NCI-H2196 (cell line): ENCODE measurements around the gene SS18L1.

Source experiments
- DNase-seq: peaks from one replicate; lab custom pipeline; 2025; ENCODE audit not compliant: unreplicated experiment; lab: John Stamatoyannopoulos, UW

The SS18L1 gene

DNA sequence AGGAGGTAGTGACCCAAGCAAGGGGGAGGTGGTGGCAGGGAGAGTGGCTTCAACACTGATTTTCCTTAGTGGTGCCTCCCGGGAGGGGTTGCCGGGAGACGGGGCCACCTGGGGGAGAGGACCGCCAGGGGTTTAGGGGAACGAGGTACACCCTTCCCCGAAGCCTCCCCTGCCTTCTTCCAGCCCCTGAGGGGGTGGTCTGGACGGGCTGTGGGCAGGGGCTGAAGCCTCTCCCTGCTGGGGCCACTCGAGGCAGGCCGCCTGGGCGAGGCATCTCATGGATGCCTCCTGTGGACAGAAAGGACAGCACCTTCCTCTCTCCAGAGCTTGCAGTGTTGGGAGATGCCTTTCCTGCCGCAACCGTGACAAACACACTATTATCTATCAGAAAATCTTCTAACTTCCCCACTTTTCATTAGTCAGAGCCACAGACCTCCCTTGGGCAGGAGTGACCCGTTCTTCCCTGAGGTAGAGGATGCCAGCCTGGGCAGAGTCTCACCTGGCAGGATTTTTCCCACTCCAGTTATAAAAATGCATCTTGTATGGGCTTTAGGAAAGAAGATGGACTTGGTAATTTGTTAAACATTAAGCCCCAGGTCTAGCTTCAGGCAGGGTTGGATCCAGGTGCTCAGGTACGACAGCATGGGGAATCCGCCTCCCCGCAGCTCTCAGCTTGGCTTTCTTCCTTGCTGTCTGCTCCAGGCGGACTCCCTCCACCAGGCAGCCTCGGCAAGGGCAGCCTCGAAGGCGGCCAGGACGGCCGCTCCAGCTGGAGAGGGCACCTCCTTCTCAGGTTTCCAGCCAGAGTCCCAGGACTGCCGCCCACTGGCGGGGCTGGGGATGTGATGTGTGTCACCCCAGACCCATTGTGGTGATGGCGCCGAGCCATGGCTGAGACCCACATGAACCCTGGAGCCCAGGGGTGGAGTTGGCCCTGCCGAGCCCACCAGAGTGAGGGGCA, 65.5 kb downstream of the SS18L1 start:
- peak; percentile 27 for DNase-seq

DNA sequence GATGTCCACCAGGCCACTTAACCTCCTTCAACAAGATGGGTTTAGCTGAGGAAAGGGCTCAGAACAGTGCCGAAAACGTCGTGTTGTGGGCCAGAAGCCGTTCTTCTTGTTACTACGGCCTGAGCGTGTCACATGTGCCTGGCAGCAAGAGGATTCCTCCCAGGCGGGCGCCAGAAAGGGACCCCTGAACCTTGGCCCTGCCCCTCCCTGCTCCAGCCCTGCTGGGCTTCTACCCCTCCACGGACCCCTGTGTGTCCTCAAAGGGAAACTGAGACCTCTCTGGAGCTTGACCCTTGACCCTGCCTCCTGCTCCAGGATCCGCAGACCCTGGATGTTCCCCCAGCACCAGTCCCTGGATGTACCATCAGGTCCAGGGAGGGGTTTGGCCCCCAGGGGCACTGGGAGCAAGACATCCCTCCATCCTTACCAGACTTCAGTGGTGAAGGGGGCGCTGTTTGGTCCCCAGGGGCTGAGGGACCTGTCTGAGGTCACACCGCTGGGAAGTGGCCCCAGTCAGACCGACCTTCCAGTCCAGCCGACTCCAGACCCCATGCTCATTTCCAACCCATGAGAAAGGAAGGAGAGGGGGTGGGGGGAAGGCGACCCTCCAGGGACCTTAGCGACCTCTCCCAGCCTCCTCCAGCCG, 66.4 kb downstream of the SS18L1 start:
- DNase-seq, result no peak

DNA sequence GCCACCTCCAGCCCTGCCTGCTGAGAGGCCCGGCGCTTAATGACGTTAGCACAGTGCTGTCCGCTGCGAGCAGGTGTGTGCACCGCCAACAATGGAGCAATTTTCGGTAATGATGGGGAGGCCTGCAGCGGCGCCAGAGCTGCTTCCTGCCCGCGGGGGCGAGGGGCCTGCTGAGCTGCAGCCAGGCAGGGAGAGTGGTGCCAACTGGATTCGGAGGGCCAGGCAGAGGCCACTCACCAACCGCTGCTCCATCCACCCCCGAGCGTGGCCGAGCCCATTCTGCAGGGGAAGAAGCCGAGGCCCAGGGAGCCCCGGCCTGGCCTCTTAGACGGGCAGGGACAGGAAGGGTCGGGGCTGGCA, 66.9 kb downstream of the SS18L1 start:
- DNase-seq, result peak; percentile 58

DNA sequence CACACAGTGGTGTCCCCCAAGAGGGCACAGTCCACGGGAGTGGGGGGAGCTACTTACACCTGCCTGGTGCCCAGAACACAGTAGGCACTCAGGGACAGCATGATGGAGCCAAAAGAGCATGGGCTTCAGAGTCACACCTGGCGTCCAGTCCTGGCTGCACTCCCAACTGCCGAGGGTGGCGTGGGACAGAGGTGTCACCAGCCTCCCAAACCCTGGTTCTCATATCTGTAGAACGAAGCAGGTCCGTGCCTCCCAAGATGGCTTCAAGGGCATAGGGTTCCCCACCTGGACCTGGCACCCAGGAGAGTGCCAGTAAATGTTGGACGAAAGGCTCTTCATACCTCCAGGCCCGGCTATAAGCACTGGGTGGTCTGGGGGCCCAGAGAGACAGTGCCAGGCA, 67.6 kb downstream of the SS18L1 start:
- no peak for DNase-seq

DNA sequence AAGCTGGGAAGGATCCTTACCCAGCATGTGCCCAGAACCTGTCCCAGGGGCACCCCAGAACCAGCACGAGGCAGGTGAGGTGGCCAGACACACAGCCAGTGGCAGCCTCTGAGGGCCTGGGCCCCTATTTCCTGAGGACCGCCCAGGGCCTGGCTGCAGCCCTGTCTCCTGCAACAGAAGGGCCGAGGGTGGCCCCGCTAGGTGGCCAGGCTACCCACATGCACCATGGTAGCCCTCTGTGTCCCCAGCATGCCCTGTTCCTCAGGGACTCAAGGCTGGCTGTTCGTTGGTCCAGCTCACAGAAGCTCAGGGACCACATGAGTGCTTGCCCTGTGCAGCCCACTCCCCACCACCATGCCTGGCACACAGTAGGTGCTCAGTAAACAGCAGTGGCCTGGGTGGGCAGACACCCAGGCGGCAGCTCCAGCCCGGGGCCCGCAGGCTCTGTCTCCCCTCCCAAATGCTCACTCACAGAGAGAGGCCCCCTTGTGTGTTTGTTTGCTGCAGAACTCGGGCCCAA, 68.3 kb downstream of the SS18L1 start:
- no peak for DNase-seq

DNA sequence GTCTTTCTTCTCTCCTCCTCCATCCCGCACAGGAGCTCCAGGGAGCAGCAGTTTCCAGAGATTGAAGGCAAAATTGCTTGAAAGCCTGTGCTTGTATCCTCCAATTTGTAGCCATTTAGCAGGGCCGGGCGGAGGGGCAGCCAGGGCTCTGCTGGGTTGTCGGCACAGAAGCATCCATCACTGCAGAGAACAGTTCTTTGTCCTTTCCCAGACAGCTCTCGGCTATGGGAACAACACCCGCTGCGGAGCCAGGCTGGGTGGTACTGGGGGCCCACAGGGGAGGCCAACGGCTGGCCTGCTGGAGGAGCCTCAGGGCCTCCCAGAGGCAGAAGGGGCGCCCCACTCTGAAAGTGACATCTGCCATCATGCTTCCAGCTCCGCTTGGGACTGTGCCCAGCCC, 68.7 kb downstream of the SS18L1 start:
- no peak for DNase-seq

DNA sequence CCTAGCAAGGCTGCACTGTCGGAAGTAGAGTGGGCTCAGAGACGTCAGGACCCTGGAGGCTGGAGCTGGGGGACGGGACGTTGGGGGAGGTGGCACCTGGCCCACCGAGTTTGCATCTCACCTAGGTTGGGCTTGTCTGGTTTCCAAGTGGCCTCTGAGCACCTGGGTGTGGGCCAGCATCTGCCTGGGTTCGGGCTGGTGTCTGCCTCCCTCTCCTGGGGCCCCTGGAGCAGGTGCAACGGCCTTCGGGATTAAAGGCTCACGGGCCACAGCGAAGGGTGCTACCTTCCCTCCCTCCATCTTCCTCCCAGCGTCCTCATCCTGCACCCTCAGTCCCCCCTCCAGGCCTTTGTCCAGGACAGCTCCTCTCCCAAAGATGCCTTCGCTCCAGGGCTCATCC, 70.5 kb downstream of the SS18L1 start:
- peak; percentile 23 for DNase-seq

DNA sequence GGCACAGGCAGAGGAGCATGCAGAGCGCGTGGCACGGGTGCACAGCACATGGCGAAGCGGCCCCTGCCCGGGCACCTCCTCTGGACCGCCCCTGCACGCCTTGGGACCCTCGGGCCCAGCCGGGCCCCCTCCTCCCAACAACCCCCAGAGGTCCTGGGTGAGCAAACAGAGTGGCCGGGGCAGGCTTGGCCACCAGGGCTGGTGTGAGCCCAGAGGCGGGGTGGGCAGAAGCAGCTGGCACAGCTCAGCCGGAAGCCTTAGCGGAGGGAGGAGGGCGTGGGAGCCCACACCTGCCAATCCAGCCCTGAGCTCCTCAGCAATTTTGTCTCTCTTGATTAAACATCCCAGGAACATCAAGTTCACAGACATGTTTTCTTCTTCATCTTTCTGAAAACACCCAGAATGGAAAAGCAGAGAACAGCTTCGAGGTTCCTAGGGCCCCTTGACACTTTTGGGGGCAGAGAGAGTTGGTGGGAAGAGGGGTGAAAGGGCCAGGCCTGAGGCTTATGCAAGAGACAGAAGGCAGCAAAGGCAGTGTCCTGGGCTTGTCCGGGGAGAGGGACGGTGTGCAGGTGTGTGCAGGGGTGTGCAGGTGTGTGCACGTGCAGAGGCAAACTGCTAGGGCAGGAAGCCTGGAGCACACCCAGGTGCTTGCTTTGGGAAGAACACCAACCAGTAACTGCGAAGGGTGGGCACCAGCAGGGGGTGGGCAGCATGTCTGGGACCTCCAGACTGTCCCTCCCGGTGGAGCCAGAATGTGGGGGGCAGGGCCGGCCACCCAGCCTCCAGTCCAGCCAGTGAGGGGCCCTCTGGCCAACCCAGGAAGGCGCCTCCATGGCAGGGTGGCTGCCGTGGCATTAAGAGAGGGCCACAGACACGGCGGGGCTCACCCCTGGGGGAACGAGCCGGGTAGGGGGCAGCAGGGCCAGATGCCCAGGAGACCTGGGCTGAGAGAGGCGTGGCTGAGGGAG, 71.7 kb downstream of the SS18L1 start:
- DNase-seq, result no peak

DNA sequence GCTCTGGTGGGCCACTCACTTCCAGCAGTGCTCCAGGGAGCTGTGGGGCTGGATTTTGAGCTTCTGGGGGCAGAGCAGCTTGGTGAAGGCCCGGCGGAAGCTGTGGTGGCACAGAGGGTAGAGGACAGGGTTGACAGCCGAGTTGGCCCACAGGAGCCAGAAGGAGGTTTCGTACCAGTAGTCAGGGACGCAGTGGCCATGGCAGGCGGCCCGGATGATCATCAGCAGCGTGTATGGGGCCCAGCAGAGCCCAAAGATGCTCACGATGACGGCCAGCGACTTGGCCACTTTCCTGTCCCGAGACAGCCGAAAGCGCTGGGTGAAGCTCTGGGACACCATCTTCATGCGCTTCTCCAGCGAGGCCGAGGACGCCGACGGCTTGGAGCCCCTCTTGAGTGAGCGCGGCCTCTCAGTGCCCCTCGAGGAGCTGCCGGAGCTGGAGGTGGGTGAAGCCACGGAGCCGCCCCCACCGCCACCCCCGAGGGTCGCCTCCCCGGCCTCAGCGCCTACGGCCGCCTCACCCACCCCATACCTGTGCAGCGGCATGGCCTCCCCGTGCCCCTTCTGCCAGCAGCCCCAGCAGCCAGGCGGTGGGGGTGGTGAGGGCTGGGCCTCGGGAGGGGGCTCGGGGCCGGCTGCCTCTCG, 72.5 kb downstream of the SS18L1 start:
- DNase-seq, result no peak

DNA sequence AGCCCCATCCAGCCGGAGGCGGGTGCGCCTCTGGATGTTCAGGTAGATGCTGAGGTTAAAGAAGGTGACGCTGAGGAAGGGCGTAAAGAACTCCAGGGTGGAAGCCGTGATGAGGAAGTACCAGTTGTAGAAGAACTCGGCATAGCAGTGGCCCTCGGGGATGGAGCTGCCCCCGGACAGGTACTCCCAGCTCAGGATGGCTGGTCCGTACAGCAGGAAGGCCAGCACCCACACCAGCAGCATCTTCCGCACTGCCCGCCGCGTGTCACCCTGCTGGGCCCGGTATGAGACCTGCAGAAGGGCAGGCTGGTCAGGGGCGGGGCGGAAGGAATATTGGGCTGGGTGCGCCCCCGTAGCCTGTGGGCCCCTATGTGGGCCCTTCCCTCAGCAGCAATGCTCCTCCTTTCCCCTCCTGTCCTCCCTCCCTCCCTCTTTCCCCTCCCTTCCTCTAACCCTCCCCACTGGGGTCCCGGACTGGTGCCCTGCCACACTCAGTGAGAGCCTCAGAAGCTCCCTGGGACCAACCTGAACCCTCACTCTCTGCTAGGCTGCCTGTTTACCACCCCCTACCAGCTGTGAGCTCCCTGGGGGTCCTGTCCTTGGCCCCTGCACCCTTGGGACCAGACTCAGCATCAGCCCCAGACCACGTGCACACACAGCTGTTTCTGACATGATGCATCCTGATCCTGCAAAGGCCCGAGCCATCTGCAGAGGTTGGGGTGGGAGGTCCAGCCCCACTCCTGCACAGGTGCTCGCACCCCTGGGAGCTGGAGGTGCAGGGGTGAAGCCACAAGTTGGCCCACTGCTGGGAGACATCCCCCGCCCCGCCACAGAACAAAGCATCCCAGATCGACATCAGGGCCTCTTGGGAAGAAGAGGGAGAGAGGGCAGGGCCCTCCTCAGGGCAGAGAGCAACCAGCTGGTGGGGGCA, 73.3 kb downstream of the SS18L1 start:
- DNase-seq, result no peak

DNA sequence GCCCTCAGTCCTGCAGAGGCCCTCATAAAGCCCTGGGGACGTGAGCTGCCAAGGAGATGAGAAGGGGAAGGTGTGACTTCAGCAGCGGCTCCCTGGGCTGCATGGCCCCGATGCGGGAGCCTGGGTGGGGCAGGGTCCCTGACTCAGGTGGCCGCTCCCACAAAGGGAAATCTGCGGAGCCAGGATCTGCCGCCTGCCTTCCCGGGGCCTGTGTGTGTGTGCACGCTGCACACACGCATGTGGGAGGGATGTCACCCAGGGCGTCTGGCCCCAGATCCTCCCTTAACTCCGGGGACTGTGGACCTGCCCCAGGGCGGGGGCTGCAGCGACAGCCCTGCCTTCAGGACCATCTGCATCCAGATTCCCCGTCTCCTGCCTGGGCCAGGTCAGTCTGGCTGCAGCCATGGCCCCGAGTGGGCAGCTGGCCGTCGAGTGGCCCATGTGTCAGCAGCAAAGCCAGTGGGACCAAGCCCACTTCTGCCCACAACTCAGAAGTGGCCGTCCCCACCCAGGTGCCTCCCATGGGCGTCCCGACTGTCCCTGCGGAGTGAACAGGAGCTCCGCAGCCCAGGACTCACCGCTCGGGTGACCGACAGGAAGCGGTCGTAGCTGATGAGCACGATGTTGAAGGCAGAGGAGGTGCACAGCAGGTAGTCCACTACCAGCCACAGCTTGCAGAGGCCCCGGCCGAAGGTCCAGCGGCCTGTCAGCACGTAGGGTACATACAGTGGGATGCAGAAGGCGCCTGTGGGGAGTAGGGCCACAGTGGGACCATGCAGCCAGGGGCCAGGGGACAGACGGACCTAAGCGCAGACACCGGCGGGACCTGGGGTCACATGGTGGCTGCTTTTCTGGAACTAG, 74.6 kb downstream of the SS18L1 start:
- DNase-seq, result no peak

DNA sequence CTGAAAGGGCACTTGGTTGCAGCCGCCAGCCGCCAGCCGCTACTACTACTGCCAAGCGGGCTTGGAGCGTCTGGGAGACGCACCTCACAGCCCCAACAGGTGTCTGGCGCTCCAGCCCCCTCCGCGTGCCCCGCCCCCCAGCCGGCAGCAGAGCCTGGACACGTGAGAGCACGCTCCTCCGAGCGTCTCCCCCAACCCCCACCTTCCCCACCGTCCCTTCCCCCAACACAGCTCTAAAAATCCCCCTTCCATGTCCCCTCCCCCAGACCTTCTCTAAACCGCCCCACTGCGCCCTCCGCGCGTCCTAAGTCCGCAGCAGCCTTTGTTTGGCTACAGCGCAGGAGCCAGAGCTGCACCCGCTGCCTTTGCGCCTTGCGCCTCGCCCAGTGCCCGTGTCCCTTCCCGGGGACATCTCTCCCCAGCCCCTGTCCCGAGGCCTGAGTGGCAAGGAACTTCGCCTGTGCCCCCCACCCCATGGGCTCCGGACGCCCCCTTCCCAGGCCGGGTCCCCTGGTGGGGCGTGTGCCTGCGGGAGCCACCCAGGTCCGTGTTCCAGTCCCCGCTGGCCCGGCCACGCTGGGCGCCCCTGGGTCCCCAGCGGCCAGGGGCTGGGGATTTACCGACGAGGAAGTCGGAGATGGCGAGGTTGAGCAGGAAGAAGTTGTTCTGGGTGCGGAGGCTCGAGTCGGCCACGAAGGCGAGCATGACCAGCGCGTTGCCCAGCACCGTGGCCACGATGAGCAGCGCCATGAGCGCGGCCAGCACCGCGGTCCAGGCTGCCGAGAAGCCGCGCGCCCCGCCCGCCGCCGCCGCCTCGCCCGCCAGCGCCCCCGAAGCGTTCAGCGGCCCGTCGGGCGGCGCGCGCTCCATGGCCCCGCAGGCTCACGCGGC, 75.8 kb downstream of the SS18L1 start:
- DNase-seq, result peak; percentile 50

DNA sequence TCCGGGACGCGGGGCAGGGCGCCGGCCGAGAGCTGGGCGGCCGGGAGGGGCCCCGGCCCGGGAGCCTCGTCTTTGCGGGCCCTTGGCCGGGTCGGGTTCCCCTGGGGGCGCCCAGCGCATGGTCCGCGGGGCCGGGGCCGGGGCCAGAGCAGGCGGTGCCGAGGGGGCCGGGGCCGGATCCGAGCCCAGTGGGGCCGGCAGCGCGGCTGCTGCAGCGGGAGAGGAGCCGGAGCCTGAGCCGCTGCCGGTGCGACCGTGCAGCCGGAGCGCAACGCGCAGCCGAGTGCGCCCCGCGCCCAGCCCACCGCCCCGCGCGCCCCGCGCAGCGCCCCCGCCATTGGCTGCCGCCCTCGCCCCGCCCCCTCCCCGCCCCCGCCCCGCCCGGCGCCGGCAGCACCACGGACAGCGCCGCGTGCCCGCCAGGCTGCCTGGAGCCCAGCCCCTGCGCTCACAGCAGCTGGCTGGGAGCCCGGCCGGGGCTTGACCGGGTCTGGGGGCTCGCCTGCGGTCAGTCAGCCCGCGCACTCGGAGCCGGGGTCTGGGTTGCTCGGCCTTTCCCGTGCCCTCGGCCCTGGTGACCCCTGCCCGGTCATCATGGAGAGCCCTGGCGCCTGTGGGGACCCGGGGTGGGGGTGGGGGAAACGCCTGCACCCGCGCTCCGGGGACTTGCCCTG, 76.6 kb downstream of the SS18L1 start, which contains the start of gene HRH3:
Gene HRH3, minus strand, starts transcription at position 287 of the 674 bp plus-strand sequence. CDS start 308 bp downstream, outside the sequence.
- peak; percentile 44 for DNase-seq

DNA sequence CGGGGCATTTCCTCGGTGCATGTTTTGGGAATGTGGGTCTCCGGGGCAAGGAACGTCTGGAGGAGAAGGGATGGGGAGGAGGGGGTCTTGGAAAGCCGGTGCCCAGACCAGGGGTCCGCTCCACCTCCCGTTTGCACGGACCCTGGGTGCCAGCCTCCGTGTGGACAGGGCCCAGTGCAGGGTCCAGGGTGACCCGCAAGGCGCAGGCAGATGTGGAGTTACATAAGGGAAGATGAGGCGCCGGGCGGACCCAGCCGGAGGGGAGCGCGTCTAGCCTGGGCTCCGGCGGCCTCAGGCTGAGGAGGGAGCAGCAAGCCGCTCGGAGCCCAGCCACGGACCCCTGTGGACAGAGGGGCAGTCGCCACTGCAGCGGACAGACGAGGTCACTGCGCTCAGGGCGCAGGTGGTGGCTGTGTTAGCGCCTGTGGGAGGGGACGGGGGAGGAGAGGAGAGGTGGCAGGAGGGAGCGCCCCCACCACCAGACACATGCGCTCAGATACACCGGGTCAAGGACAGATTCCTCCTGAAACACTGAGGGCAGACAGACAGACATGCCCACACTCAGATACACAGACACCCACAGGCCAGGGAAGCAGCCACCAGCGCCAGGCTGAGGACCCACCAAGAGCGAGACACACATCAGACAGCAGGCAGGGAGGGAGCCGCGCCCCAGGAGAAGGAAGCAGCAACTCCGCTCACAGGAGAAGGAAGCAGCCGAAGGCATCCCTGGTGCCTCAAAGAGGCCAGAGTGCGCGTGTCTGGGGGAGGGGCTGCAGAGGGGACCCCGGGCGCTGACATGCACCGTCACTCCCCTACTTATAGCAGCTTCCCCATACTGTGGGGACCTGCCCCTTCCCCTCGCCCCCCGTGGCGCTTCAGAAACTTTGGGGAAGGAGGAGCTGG, 77.3 kb downstream of the SS18L1 start:
- no peak for DNase-seq

DNA sequence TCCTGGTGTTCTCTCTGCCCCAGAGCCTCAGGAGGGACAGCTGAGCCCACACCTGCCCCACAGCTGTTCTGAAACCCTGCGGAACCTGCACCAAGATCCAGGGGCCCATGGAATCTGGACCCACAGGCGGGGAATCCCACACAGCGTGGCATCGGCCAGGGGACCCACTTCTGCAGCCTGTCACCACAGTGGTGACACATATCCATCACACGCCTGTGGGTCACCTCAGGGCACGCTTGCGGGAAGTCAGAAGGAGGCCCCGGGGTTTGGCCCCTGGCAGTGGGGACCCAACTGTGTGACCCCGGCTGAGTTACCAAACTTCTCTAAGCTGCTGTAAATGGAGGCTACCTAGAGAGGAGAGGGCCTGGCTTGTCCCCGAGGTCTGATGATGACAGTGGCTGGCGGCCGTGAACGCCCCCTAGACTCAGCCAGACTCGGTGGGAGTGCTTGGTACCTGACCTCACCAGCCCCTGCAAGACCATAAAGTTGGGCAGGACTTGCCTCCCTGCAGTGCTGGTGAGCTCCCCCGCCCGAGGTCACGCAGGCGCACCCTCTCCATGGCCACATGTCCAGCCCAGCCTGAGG, 78.8 kb downstream of the SS18L1 start:
- DNase-seq, result no peak
